Thoracic aorta (tissue), 2 donors: Measurements from ENCODE around the gene CDH22. TPM values are rescaled to one million over a fixed set of nuclear protein-coding genes. Genes with fewer than 3 reads are reported as not detected.

ENCODE experiments used
- ATAC-seq: fragments of 150-250 bp; one replicate; pipeline ENCODE4 v1.8.0; 2017; ENCODE audit warnings: low read depth; ENCODE audit not compliant: insufficient number of reproducible peaks, low FRiP score
- DNase-seq: peaks from one replicate; pipeline ENCODE4 v3.0.0-alpha.2; 2020; ENCODE audit warnings: low spot score
- H3K27ac ChIP-seq, 2 donors: fragments of 200-600 bp; sonication (generic); 1 replicate in 1 of 2; 2 replicates in 1 of 2; pipeline ENCODE4 v1.5.1; 2016; ENCODE audit warnings: mild to moderate bottlenecking in 2 of 2, moderate library complexity in 2 of 2
- H3K27me3 ChIP-seq: fragments of 200-600 bp; sonication (generic); replicated peaks from 2 replicates; pipeline ENCODE4 v1.6.0; 2016; ENCODE audit warnings: mild to moderate bottlenecking; ENCODE audit not compliant: insufficient read depth
- H3K36me3 ChIP-seq: fragments of 200-600 bp; sonication (generic); one replicate; pipeline ENCODE4 v1.5.1; 2016
- H3K4me1 ChIP-seq, 2 donors: fragments of 200-600 bp; sonication (generic); 1 replicate in 1 of 2; 2 replicates in 1 of 2; pipeline versions ENCODE4 v1.5.1 to v1.6.0; 2016; ENCODE audit warnings: low read depth in 2 of 2, mild to moderate bottlenecking in 1 of 2; ENCODE audit not compliant: control insufficient read depth in 1 of 2
- H3K4me3 ChIP-seq: fragments of 200-600 bp; sonication (generic); 2 replicates; pipeline ENCODE4 v1.5.1; 2016; ENCODE audit warnings: mild to moderate bottlenecking
- H3K9me3 ChIP-seq: fragments of 200-600 bp; sonication (generic); 2 replicates; pipeline ENCODE4 v1.5.1; 2016
- CTCF ChIP-seq: fragments of 200-600 bp; sonication (generic); IDR thresholded peaks from one replicate; pipeline ENCODE4 v1.5.1; 2019; ENCODE audit warnings: antibody characterized with exemption
- total RNA-seq, 2 donors: library from RNA; depleted of rRNA; stranded (reverse); fragments of >200 nt; gene quantifications; one replicate each; pipeline versions ENCODE4 v1.1.0 to v1.2.3, GENCODE V29; 2016

Gene CDH22
- total RNA-seq, 2 donors from 2014 or later: not detected

DNA sequence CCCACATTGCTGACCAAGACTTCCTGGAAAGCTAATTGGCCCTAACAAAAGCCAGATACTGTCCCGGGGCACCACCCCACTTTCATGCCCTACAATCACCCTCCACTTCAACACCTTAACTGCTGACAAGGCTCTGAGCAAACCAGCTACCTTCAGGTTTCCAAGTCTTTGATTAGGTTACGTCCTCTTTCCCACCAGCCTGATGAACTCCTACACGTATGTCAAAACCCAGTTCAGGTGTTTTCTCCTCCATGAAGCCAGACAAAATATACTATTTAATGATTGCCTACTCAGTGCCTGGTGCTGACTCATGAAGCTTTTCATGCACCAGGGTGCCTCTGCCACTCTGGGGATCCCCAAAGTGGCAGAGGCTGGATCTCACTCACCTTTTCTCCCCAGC, 58.6 kb downstream of the CDH22 start:
- no peak for TF ChIP-seq CTCF
- Histone ChIP-seq H3K27ac (no peak overlapping the region), H3K27me3 (peaks cover 5% of the 10 kb centered on the region), H3K4me3 (no peak overlapping the region), H3K9me3 (no peaks in the 10 kb centered on the region), H3K36me3 (no peaks in the 10 kb centered on the region), H3K4me1 (no peaks in the 10 kb centered on the region)
- no peak for DNase-seq
- no peak for ATAC-seq

DNA sequence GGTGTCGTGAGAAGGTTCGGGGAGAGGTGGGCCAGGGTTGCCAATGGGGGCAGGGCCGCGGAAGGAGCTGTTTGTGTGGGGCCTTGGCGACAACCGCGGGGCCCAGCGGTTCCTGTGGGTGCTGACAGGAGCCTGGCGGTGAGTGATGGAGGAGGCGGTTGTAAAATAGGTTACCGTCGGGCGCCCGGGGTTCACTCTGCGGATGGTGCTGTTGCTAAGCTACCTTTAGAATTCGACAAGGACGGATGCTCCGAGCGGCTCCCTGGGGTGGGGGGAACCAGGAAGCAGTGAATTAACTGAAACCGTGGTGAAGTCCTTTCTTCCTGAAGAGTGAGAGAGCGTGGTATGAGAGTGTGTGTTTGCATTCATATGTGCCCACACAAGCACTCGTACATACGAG, 61.7 kb downstream of the CDH22 start:
- TF ChIP-seq CTCF: no peak
- H3K4me1 ChIP-seq: no peaks in the 10 kb centered on the region
- no peak overlapping the region for H3K27ac ChIP-seq
- no peaks in the 10 kb centered on the region for H3K9me3 ChIP-seq
- no peak overlapping the region for H3K4me3 ChIP-seq
- peaks cover 5% of the 10 kb centered on the region for H3K27me3 ChIP-seq
- ATAC-seq (no peak), DNase-seq (no peak)
- H3K36me3 ChIP-seq: no peaks in the 10 kb centered on the region

GRCh38 chr20:46243707-46244628, 64.3 kb downstream of the CDH22 start:
- Histone ChIP-seq H3K27ac (no peak overlapping the region), H3K27me3 (peaks cover 5% of the 10 kb centered on the region), H3K4me1 (no peaks in the 10 kb centered on the region), H3K9me3 (no peaks in the 10 kb centered on the region), H3K4me3 (no peak overlapping the region), H3K36me3 (no peaks in the 10 kb centered on the region)
- TF ChIP-seq CTCF: no peak
- ATAC-seq: no peak
- DNase-seq: no peak

- DNase-seq (no peak), ATAC-seq (no peak)
- H3K9me3 ChIP-seq: no peaks in the 10 kb centered on the region
- H3K4me1 ChIP-seq: no peaks in the 10 kb centered on the region
- H3K27ac ChIP-seq: no peak overlapping the region
- no peak overlapping the region for H3K4me3 ChIP-seq
- H3K36me3 ChIP-seq: no peaks in the 10 kb centered on the region
- no peak for TF ChIP-seq CTCF
- no peaks in the 10 kb centered on the region for H3K27me3 ChIP-seq
Measured at GRCh38 chr20:46242390-46242789, 65.9 kb downstream of the CDH22 start.

GRCh38 chr20:46240881-46241280, 67.4 kb downstream of the CDH22 start:
- H3K27ac ChIP-seq: no peak overlapping the region
- H3K36me3 ChIP-seq: no peaks in the 10 kb centered on the region
- no peaks in the 10 kb centered on the region for H3K9me3 ChIP-seq
- no peak for TF ChIP-seq CTCF
- H3K4me1 ChIP-seq: no peaks in the 10 kb centered on the region
- no peak overlapping the region for H3K4me3 ChIP-seq
- no peaks in the 10 kb centered on the region for H3K27me3 ChIP-seq
- no peak for DNase-seq
- ATAC-seq: no peak
